HepG2 (cell line): ENCODE measurements around the gene PCSK5. TPM values are rescaled to one million over a fixed set of nuclear protein-coding genes. Genes with fewer than 3 reads are reported as not detected.
A peak's percentile ranks its signal among the peaks of the same experiment; 100 is the strongest.

Source experiments
- ATAC-seq: fragments of 200-7000 bp; cut with Tn5 transposase; 3 replicates; pipeline ENCODE4 v1.9.1; 2020; ENCODE audit warnings: mild to moderate bottlenecking, moderate library complexity
- BruUV-seq: library from RNA; stranded (reverse); fragments of 400-500 nt; replicated peaks from 2 replicates; lab custom pipeline; 2021; lab: Mats Ljungman, UMichigan
- CTCF ChIA-PET: fragments of 300-600 bp; formaldehyde crosslinking; extraction: SDS; loops from one replicate; lab custom pipeline; 2021; ENCODE audit warnings: low total read pairs, inconsistent platforms, low intra/inter-chr PET ratio; lab: Yijun Ruan, JAX
- POLR2A ChIA-PET: fragments of 350-600 bp; sonication (Branson Sonifier 250); formaldehyde crosslinking; loops from one replicate; lab custom pipeline; 2020; ENCODE audit warnings: antibody characterized with exemption, inconsistent platforms; lab: Yijun Ruan, JAX
- DNase-seq: peaks from one replicate; pipeline ENCODE4 v3.0.0-alpha.2; 2015; ENCODE audit warnings: low spot score
- FAIRE-seq: peaks from 3 replicates; lab custom pipeline; 2011; peaks lifted over from hg19 to GRCh38; lab: Jason Lieb, UNC
- H2AFZ ChIP-seq: one replicate; pipeline ENCODE4 v1.6.1; 2011; ENCODE audit warnings: low read length, inconsistent platforms
- H3K27ac ChIP-seq: fragments of 300-600 bp; 3 replicates; pipeline ENCODE4 v1.8.0; 2011; ENCODE audit warnings: mixed run types, mild to moderate bottlenecking, mixed read lengths, low read length, inconsistent platforms; ENCODE audit not compliant: insufficient read depth; ENCODE audit errors: extremely low read length
- H3K27me3 ChIP-seq, 2 experiments: fragments of 200-600 bp in 1 of 2; 2 replicates in 1 of 2; 3 replicates in 1 of 2; pipeline versions ENCODE4 v1.6.0 to v1.8.0; 2011; ENCODE audit warnings: low read length in 2 of 2, mild to moderate bottlenecking in 2 of 2, moderate library complexity in 2 of 2, inconsistent platforms in 1 of 2; ENCODE audit not compliant: insufficient read depth in 2 of 2, control insufficient read depth in 1 of 2
- H3K36me3 ChIP-seq, 2 experiments: fragments of 200-600 bp in 1 of 2; replicated peaks in 1 of 2; 2 replicates in 1 of 2; 3 replicates in 1 of 2; pipeline versions ENCODE4 v1.5.1 to v1.8.0; 2011; ENCODE audit warnings: low read length in 2 of 2, inconsistent platforms in 1 of 2; ENCODE audit not compliant: insufficient read depth in 2 of 2, control insufficient read depth in 1 of 2
- H3K4me1 ChIP-seq: 2 replicates; pipeline ENCODE4 v1.5.1; 2012; ENCODE audit warnings: low read length, inconsistent platforms; ENCODE audit not compliant: insufficient read depth
- H3K4me2 ChIP-seq: 2 replicates; pipeline ENCODE4 v1.6.0; 2011; ENCODE audit warnings: low read depth, low read length, inconsistent platforms
- H3K4me3 ChIP-seq, 3 experiments: fragments of 200-600 bp in 1 of 3; sonication (generic), shearing (Covaris generic) in 1 of 3; replicated peaks in 1 of 3; 2 replicates each; pipeline ENCODE4 v1.5.1; 2011 to 2016; ENCODE audit warnings: low read length in 3 of 3, inconsistent platforms in 2 of 3, low read depth in 2 of 3, mild to moderate bottlenecking in 2 of 3, control low read depth in 1 of 3, mixed read lengths in 1 of 3; ENCODE audit not compliant: insufficient read depth in 1 of 3
- H3K79me2 ChIP-seq: one replicate; pipeline ENCODE4 v1.6.1; 2011; ENCODE audit warnings: low read length, inconsistent platforms; ENCODE audit not compliant: insufficient read depth
- H3K9ac ChIP-seq: 2 replicates; pipeline ENCODE4 v1.6.0; 2011; ENCODE audit warnings: mild to moderate bottlenecking, low read depth, low read length, inconsistent platforms; ENCODE audit not compliant: insufficient read depth
- H3K9me3 ChIP-seq: 2 replicates; pipeline ENCODE4 v1.5.1; 2012; ENCODE audit warnings: mild to moderate bottlenecking, low read length
- H4K20me1 ChIP-seq: 2 replicates; pipeline ENCODE4 v1.6.0; 2011; ENCODE audit warnings: inconsistent platforms, mild to moderate bottlenecking, low read length, moderate library complexity; ENCODE audit not compliant: insufficient read depth
- ARID2 ChIP-seq: sonication (generic); formaldehyde crosslinking; IDR thresholded peaks from 2 replicates; pipeline ENCODE4 v1.8.1; 2022; ENCODE audit warnings: mild to moderate bottlenecking, missing genetic modification reagents, borderline replicate concordance
- BHLHE40 ChIP-seq: IDR thresholded peaks from 2 replicates; pipeline ENCODE4 v1.6.1; 2011; ENCODE audit warnings: low read length, improper control_type of control experiment
- FOSL2 ChIP-seq: sonication (generic); formaldehyde crosslinking; IDR thresholded peaks from 2 replicates; pipeline ENCODE4 v1.4.0; 2020; ENCODE audit warnings: missing genetic modification reagents
- KAT8 ChIP-seq: IDR thresholded peaks from 2 replicates; pipeline ENCODE4 v1.6.1; 2016; ENCODE audit warnings: missing genetic modification reagents, missing compliant biosample characterization
- MAFG ChIP-seq: sonication (generic); formaldehyde crosslinking; IDR thresholded peaks from 2 replicates; pipeline ENCODE4 v1.5.1; 2020; ENCODE audit warnings: mild to moderate bottlenecking, missing genetic modification reagents
- NFE2L1 ChIP-seq: sonication (generic); formaldehyde crosslinking; IDR thresholded peaks from 2 replicates; pipeline ENCODE4 v1.4.0; 2020; ENCODE audit warnings: missing genetic modification reagents, mild to moderate bottlenecking, borderline replicate concordance
- SIN3A ChIP-seq: IDR thresholded peaks from 2 replicates; pipeline ENCODE4 v1.6.1; 2011; ENCODE audit warnings: low read depth, mild to moderate bottlenecking, control low read depth, low read length, borderline replicate concordance
- SP5 ChIP-seq: IDR thresholded peaks from 2 replicates; pipeline ENCODE4 v1.6.1; 2016; ENCODE audit warnings: low read depth, borderline replicate concordance
- SSRP1 ChIP-seq: IDR thresholded peaks from 2 replicates; pipeline ENCODE4 v1.6.1; 2016; ENCODE audit warnings: control low read depth
- ZFAT ChIP-seq: sonication (generic); formaldehyde crosslinking; conservative IDR thresholded peaks from 2 replicates; pipeline ENCODE4 v1.8.1; 2023; ENCODE audit warnings: missing genetic modification reagents, inconsistent platforms
- ZNF121 ChIP-seq: sonication (generic); formaldehyde crosslinking; IDR thresholded peaks from 2 replicates; pipeline ENCODE4 v1.5.0; 2020; ENCODE audit warnings: mild to moderate bottlenecking, missing genetic modification reagents
- ZNF350 ChIP-seq: sonication (generic); formaldehyde crosslinking; IDR thresholded peaks from 2 replicates; pipeline ENCODE4 v1.4.0; 2020; ENCODE audit warnings: mild to moderate bottlenecking, low read depth, missing genetic modification reagents, borderline replicate concordance
- ZNF501 ChIP-seq: sonication (generic); formaldehyde crosslinking; IDR thresholded peaks from 2 replicates; pipeline ENCODE4 v1.5.1; 2020; ENCODE audit warnings: mild to moderate bottlenecking, moderate library complexity, missing genetic modification reagents
- ZNF737 ChIP-seq: sonication (generic); formaldehyde crosslinking; IDR thresholded peaks from 2 replicates; pipeline ENCODE4 v1.5.0; 2020; ENCODE audit warnings: missing genetic modification reagents, mild to moderate bottlenecking, borderline replicate concordance
- ZNF782 ChIP-seq: sonication (generic); formaldehyde crosslinking; IDR thresholded peaks from 2 replicates; pipeline ENCODE4 v1.4.0; 2020; ENCODE audit warnings: missing genetic modification reagents, mild to moderate bottlenecking, borderline replicate concordance
- WGBS: methylation state at CpG from one replicate; pipeline ENCODE4 v1.1.6; 2017; ENCODE audit warnings: low lambda C conversion rate; 5-methylcytosine and 5-hydroxymethylcytosine counted together
- in situ Hi-C: cut with HindIII; loops from 2 replicates; pipeline ENCODE4 v1.10.0; 2017; ENCODE audit warnings: low pct_unique_long_range_greater_than_20kb; ENCODE audit not compliant: extremely low pct_ligation_motif_present
- intact Hi-C: fragments of 100-400 bp; cut with micrococcal nuclease; formaldehyde crosslinking; loops from one replicate; pipeline ENCODE4 v1.10.0; 2022; ENCODE audit not compliant: unreplicated experiment
- polyA plus RNA-seq, 8 experiments: library from polyadenylated mRNA; depleted of rRNA in 3 of 8; stranded (reverse) in 7 of 8; unstranded in 1 of 8; fragments of >200 nt; fragmentation: Illumina TruSeq in 4 of 8; extraction: Trizol in 4 of 8; gene quantifications; 2 replicates each; pipeline versions ENCODE4 v1.2.1 to v1.2.3, GENCODE V29; 2011 to 2016; ENCODE audit warnings: low read depth in 4 of 8, missing spikeins in 1 of 8, mixed read lengths in 1 of 8; ENCODE audit not compliant: insufficient read depth in 1 of 8
- total RNA-seq, 5 experiments: library from RNA; depleted of rRNA; stranded (reverse); fragments of >200 nt; fragmentation: Illumina TruSeq; extraction: Trizol; gene quantifications; 2 replicates each; pipeline ENCODE4 v1.2.3, GENCODE V29; 2016; ENCODE audit warnings: low read depth in 1 of 5

PCSK5 gene
- total and polyA plus RNA-seq, 2 of the 13 experiments (the other 11 are each of a cell fraction or from before 2014, with no cell fraction given) = 0.55 to 0.66 TPM

GRCh38 chr9:75907329-75907728 is 16.9 kb downstream of the PCSK5 start:
- in situ Hi-C loops (no loop called here), intact Hi-C loops (no loop called here)
- no peaks in the 10 kb centered on the region for H3K36me3 ChIP-seq
- no peak overlapping the region for H3K4me2 ChIP-seq
- H3K9ac ChIP-seq = no peak overlapping the region
- ChIA-PET POLR2A (no interaction called here), CTCF (no interaction called here)
- DNase-seq = peak; percentile 35
- peaks cover 9% of the 10 kb centered on the region; the same call in 1 of the 2 replicates for H3K4me1 ChIP-seq
- H4K20me1 ChIP-seq = no peaks in the 10 kb centered on the region
- FAIRE-seq = no peak
- no TSS peak for BruUV-seq
- TF ChIP-seq FOSL2 (CRISPR knock-in tag) (peak; percentile 25; the same call in 1 of the 2 replicates), SSRP1 (CRISPR knock-in tag) (no peak)
- TF ChIP-seq, all 625 proteins: peak for 1
- Histone ChIP-seq H3K9me3 (no peaks in the 10 kb centered on the region), H3K79me2 (no peaks in the 10 kb centered on the region), H3K4me3 (no peak overlapping the region), H3K27ac (no peak overlapping the region), H3K27me3 (no peaks in the 10 kb centered on the region), H2AFZ (no peak overlapping the region)
- ATAC-seq = peak; percentile 41; the same call in 1 of the 3 replicates
- 0% methylated on average over 3 of the region's 3 CpGs for WGBS

GRCh38 chr9:75907923-75908322 is 17.4 kb downstream of the PCSK5 start:
- TF ChIP-seq ZNF782 (CRISPR knock-in tag) = no peak
- TF ChIP-seq MAFG (CRISPR knock-in tag) = no peak
- no peak for TF ChIP-seq KAT8 (CRISPR knock-in tag)
- no peak for TF ChIP-seq ZNF121 (CRISPR knock-in tag)
- TF ChIP-seq SP5 (CRISPR knock-in tag) = no peak
- no peak for TF ChIP-seq ZNF737 (CRISPR knock-in tag)
- no peak for TF ChIP-seq SIN3A
- TF ChIP-seq BHLHE40 = no peak
- TF ChIP-seq ZFAT (CRISPR knock-in tag) = no peak
- no peak for TF ChIP-seq ZNF501 (CRISPR knock-in tag)
- TF ChIP-seq ZNF350 (CRISPR knock-in tag) = no peak
- no peak for TF ChIP-seq ARID2
- TF ChIP-seq NFE2L1 (CRISPR knock-in tag) = no peak
- BruUV-seq = no TSS peak
- H3K27ac ChIP-seq = no peak overlapping the region

More at GRCh38 chr9:75907923-75908322, 17.4 kb downstream of the PCSK5 start:
- intact Hi-C loops = no loop called here
- Histone ChIP-seq H2AFZ (no peak overlapping the region), H3K27me3 (no peaks in the 10 kb centered on the region), H3K9me3 (no peaks in the 10 kb centered on the region), H3K79me2 (no peaks in the 10 kb centered on the region), H3K4me2 (no peak overlapping the region), H3K36me3 (no peaks in the 10 kb centered on the region), H3K4me1 (peaks cover 9% of the 10 kb centered on the region; the same call in 1 of the 2 replicates), H3K4me3 (no peak overlapping the region), H4K20me1 (no peaks in the 10 kb centered on the region), H3K9ac (no peak overlapping the region)
- FAIRE-seq (no peak), DNase-seq (no peak), ATAC-seq (no peak)
- ChIA-PET POLR2A (no interaction called here), CTCF (no interaction called here)
- WGBS = 33% methylated on average over 1 of the region's 1 CpG
- in situ Hi-C loops = no loop called here
